Fibroblast of mammary gland (primary cell): Measurements from ENCODE around the gene TOX2.

Experiments used
- DNase-seq: peaks from one replicate; pipeline ENCODE4 v3.0.0-alpha.2; 2010; ENCODE audit warnings: low read depth
- H3K4me3 ChIP-seq: 2 replicates; pipeline ENCODE4 v1.5.1; 2011; ENCODE audit warnings: low read depth, mild to moderate bottlenecking, low read length, moderate library complexity; ENCODE audit not compliant: control insufficient read depth
- TF ChIP-seq, protein P1 (sequence below): conservative IDR thresholded peaks from 2 replicates; pipeline ENCODE4 v1.5.1; 2011; ENCODE audit warnings: low read depth, low read length, inconsistent platforms; ENCODE audit not compliant: control insufficient read depth, insufficient read depth

TOX2 gene

DNA sequence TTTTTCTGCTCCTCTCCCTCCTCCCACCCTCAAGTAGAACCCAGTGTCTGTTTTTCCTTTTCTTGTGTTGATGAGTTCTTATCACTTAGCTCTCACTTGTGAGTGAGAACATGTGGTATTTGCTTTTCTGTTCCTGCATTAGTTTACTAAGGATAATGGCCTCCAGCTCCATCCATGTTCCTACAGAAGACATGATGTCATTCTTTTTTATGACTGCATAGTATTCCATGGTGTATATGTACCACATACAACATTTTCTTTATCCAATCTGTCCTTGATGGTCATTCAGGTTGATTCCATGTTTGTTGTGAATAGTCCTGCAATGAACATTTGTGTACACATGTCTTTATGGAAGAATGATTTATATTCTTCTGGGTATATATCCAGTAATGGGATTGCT lies 81.0 kb downstream of the TOX2 start:
- no peak overlapping the region for H3K4me3 ChIP-seq
- TF ChIP-seq, protein P1, sequence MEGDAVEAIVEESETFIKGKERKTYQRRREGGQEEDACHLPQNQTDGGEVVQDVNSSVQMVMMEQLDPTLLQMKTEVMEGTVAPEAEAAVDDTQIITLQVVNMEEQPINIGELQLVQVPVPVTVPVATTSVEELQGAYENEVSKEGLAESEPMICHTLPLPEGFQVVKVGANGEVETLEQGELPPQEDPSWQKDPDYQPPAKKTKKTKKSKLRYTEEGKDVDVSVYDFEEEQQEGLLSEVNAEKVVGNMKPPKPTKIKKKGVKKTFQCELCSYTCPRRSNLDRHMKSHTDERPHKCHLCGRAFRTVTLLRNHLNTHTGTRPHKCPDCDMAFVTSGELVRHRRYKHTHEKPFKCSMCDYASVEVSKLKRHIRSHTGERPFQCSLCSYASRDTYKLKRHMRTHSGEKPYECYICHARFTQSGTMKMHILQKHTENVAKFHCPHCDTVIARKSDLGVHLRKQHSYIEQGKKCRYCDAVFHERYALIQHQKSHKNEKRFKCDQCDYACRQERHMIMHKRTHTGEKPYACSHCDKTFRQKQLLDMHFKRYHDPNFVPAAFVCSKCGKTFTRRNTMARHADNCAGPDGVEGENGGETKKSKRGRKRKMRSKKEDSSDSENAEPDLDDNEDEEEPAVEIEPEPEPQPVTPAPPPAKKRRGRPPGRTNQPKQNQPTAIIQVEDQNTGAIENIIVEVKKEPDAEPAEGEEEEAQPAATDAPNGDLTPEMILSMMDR, result no peak
- no peak for DNase-seq

DNA sequence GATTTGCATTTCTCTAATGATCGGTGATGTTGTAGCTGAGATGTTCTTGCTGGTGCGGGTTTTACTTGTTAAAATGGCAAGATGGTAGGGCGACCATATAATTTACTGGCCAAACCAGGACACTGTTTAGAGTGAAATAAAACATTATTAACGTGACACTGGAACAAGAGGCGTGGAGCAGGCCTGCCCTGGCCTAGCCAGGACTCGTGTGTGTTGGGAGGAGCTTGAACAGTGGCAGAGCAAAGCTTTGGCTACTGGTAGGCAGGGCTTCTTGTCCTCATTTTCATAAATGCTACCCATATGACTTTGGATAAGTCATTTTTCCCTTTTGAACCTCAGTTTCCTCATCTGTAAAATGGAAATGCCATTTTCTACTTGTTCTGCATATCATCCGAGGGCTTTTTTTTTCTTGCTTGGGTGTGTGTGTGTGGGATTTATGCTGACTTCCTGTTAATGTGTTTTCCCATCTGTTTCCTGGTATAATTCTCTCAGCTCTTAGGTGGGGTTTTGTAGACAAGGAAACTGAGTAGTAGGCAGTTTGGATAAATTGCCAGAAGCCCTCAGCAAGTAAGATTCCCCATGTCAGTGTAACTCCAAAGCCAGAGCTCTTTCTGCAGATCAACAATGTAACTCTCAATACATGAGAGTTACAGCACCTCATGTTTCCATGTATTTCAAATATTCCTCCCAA lies 81.7 kb downstream of the TOX2 start:
- DNase-seq, result no peak
- TF ChIP-seq, protein P1, result no peak
- no peak overlapping the region for H3K4me3 ChIP-seq

DNA sequence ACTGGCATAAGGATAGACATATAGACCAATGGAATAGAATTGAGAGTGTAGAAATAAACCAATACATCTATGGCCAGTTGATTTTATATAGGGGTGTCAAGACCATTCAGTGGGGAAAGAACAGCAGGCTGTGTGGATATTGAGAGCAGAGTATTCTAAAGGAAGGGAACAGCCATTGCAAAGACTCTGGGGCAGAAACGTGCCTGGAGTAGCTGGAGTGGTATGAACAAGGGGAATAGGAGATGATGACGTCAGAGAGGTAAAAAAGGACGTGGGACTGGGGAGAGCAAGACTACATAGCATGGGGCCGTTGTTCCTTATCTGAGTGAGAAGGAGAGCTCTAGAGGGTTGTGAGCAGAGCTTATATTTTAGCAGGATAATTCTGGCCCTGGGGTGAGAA lies 85.2 kb downstream of the TOX2 start:
- DNase-seq, result no peak
- H3K4me3 ChIP-seq, result no peak overlapping the region
- TF ChIP-seq, protein P1, result no peak

DNA sequence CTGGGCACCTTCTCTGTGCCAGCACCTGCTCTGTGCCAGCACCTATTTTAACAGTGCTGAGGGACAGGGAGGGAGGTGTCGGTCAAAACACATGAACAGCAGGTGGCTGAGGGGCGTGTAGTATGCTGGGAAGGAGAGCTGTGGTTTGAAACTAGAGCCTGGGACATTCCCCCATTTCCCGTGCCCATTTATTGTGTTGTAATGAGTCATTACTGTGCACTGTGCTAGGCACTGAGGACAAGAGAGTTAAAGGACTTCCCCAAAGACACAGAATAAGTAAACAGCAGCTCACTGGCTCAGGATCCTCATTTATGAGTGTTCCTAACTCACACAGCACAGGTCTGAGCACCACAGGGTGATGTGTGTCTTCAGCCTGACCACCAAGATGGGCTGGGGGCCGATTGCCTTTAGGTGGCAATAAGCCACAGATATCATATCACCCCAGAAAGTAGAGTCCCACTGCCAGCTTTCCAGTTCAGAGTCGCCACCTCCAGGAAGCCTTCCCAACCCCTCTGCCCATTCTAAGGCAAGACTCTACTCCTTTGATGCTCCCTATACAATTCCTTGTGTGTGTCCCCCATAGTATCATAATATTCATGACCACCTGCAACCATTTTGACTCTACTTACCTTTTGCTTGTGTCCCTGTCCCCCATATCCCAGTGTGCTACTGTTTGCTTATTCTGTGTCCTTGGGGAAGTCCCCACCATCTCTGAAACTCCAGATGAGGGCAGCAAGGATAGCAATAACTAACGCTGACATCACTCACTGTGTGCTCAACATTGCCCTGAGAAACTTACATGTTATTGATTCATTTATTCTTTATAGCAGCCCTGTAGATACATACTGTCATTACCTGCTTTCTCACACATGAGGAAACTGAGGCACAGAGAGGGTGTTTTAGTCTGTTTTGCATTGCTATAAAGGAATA lies 87.3 kb downstream of the TOX2 start:
- TF ChIP-seq, protein P1, result no peak
- DNase-seq, result no peak

DNA sequence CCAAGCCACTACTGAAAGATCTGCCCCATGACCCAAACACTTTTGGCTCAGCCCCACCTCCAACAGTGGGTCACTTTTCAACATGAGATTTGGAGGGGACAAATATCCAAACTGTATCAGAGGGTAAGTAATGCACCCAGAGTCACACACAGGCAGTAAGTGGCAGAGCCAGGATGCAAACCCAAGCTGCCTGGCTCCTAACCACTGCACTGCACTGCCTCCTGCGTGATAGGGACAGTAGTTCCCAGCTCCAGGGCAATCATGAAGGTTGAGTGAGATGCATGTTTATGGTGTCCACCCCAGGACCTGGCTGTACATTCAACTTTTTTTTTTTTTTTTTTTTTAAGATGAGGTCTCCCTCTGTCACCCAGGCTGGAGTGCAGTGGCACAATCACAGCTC lies 88.2 kb downstream of the TOX2 start:
- H3K4me3 ChIP-seq, result no peak overlapping the region
- no peak for DNase-seq
- TF ChIP-seq, protein P1, result no peak

More for the DNA sequence above, 87.3 kb downstream of the TOX2 start:
- H3K4me3 ChIP-seq, result no peak overlapping the region

DNA sequence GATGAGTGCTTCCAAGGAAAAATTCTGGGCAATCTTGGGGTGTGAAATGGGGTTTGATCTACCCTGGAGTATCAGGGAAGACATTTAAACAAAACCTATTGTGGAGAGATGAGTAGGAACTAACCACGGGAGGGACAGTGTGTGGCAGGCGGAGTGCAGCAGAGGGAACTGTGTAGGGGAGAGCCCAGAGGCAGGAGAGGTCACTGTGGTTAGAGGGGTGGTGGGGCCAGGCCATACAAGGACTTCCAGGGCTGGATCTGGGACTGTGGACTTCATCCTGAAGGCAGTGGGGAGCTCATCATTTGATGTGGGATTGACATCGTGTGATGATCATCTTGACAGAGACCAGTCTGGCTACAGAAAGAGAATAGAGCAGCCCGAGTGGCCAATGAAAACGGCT lies 89.0 kb downstream of the TOX2 start:
- TF ChIP-seq, protein P1, result no peak
- H3K4me3 ChIP-seq, result no peak overlapping the region
- DNase-seq, result no peak
